Ascending aorta (tissue), 2 donors: ENCODE measurements around the gene MZT2A. TPM values are rescaled to one million over a fixed set of nuclear protein-coding genes. Genes with fewer than 3 reads are reported as not detected.
"Not testable (repeated sequence)": the region's sequence is repeated elsewhere in the genome, so short reads cannot be mapped to it uniquely, and the experiment has no call there.

Experiments
- DNase-seq, 2 donors: peaks; one replicate each; pipeline ENCODE4 v3.0.0-alpha.2; 2019; ENCODE audit warnings: low spot score in 2 of 2
- H3K27ac ChIP-seq, 2 donors: fragments of 200-600 bp; sonication (generic); one replicate each; pipeline ENCODE4 v1.5.1; 2016 to 2017; ENCODE audit warnings: mild to moderate bottlenecking in 1 of 2
- H3K27me3 ChIP-seq: fragments of 200-600 bp; sonication (generic); one replicate; pipeline ENCODE4 v1.5.1; 2017
- H3K36me3 ChIP-seq, 2 donors: fragments of 200-600 bp; sonication (generic); one replicate each; pipeline ENCODE4 v1.5.1; 2016
- H3K4me1 ChIP-seq, 2 donors: fragments of 200-600 bp; sonication (generic); one replicate each; pipeline ENCODE4 v1.5.1; 2016 to 2017; ENCODE audit warnings: mild to moderate bottlenecking in 1 of 2
- H3K4me3 ChIP-seq, 2 donors: fragments of 200-600 bp; sonication (generic); one replicate each; pipeline ENCODE4 v1.5.1; 2016 to 2017; ENCODE audit warnings: mild to moderate bottlenecking in 1 of 2
- H3K9me3 ChIP-seq, 2 donors: fragments of 200-600 bp; sonication (generic); one replicate each; pipeline ENCODE4 v1.5.1; 2016
- intact Hi-C: fragments of 100-400 bp; cut with DNase I; formaldehyde crosslinking; loops from one replicate; pipeline ENCODE4 v1.15.1; 2023
- total RNA-seq: library from RNA; depleted of rRNA; stranded (reverse); fragments of >200 nt; gene quantifications from one replicate; pipeline ENCODE4 v1.1.0, GENCODE V29; 2016
- TF ChIP-seq, protein P1 (sequence below), 3 experiments: fragments of 200-600 bp in 2 of 3; fragments of 450-650 bp in 1 of 3; sonication (generic) in 2 of 3; IDR thresholded peaks; one replicate each; pipeline ENCODE4 v1.5.1; 2016 to 2019; ENCODE audit warnings: antibody characterized with exemption in 3 of 3, mild to moderate bottlenecking in 1 of 3, moderate library complexity in 1 of 3

MZT2A gene
- total RNA-seq, 1 donor from 2014 or later: 108 TPM

DNA sequence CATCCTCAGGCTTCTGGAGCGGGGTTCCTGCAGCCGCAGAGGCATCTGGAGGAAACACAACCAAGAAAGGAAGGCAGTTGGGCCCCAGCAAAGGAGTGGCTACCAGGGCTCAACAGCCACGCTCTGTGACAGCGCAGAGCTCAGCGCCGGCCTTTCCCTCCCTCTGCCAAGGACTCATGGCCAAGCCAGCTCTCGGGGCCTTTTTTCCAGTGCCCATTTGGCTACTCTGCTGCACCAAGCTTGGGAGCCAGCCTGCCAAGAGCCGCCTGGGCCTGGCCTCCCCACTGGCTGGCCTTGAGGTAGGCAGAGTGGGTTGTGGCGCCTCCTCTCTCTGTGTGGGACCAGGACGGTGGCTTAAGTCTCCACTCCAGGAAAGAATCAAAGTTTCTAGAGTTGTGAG is 28.3 kb upstream of the MZT2A start:
- intact Hi-C loops: no loop called here
- no peak for DNase-seq
- H3K27ac ChIP-seq: no peak overlapping the region

DNA sequence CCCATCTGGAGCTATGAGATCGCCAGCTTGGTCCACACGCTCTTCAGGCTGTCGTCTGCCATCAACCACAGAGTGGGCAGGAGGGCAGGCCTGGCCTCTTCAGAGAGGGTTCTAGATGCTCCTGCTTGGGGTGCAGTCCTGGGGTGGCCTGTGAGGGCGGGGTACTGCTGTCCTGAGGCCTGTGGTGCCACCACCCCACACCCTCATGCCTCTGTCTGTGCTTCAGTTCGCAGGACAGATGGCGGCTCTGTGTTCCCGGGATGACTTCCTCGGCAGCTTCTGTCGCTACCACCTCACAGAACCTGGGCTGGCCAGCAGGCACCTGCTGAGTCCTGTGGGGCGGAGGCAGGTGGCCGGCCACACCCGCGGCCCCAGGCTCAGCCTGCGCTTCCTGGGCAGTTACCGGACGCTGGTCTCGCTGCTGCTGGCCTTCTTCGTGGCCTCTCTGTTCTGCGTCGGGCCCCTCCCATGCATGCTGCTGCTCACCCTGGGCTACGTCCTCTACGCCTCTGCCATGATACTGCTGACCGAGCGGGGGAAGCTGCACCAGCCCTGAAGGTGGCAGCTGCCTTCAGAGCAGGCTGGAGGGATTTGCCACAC is 27.8 kb upstream of the MZT2A start:
- H3K4me1 ChIP-seq, H3K9me3 ChIP-seq, H3K27ac ChIP-seq, DNase-seq, H3K27me3 ChIP-seq, H3K4me3 ChIP-seq, intact Hi-C loops: not testable (repeated sequence)
- peaks cover 12 to 28% of the 10 kb centered on the region in 2 donors for H3K36me3 ChIP-seq

More for the DNA sequence above, 28.3 kb upstream of the MZT2A start:
- Histone ChIP-seq H3K4me3 (no peak overlapping the region), H3K4me1 (no peaks in the 10 kb centered on the region), H3K9me3 (no peaks in the 10 kb centered on the region), H3K36me3 (peaks cover 12 to 28% of the 10 kb centered on the region in 2 donors), H3K27me3 (no peaks in the 10 kb centered on the region)
- TF ChIP-seq, protein P1, sequence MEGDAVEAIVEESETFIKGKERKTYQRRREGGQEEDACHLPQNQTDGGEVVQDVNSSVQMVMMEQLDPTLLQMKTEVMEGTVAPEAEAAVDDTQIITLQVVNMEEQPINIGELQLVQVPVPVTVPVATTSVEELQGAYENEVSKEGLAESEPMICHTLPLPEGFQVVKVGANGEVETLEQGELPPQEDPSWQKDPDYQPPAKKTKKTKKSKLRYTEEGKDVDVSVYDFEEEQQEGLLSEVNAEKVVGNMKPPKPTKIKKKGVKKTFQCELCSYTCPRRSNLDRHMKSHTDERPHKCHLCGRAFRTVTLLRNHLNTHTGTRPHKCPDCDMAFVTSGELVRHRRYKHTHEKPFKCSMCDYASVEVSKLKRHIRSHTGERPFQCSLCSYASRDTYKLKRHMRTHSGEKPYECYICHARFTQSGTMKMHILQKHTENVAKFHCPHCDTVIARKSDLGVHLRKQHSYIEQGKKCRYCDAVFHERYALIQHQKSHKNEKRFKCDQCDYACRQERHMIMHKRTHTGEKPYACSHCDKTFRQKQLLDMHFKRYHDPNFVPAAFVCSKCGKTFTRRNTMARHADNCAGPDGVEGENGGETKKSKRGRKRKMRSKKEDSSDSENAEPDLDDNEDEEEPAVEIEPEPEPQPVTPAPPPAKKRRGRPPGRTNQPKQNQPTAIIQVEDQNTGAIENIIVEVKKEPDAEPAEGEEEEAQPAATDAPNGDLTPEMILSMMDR (IDR thresholded peaks at IDR 0.05): no peak

DNA sequence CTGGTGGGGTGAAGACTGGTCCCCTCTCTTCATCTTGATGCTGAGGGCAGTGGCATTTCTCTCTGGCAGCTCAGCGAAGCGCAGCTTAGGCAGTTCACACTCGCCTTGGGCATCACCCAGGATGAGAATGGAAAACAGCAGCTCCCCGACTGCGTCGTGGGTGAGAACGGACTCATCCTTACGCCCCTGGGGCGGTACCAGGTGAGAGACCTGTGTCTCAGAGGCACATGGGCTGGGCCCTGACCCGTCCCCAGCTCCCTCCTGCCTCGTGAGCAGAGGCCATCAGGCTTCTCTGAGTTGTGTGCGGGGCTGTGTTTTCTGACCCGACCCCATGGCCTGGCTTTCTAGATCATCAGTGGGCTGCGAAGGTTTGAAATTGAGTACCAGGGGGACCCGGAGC is 27.3 kb upstream of the MZT2A start:
- Histone ChIP-seq H3K4me1 (no peaks in the 10 kb centered on the region), H3K9me3 (no peaks in the 10 kb centered on the region), H3K27me3 (no peaks in the 10 kb centered on the region), H3K4me3 (no peak overlapping the region), H3K36me3 (peaks cover 12 to 31% of the 10 kb centered on the region in 2 donors), H3K27ac (no peak overlapping the region)
- intact Hi-C loops: no loop called here
- DNase-seq: no peak
- TF ChIP-seq, protein P1 (IDR thresholded peaks at IDR 0.05): no peak

DNA sequence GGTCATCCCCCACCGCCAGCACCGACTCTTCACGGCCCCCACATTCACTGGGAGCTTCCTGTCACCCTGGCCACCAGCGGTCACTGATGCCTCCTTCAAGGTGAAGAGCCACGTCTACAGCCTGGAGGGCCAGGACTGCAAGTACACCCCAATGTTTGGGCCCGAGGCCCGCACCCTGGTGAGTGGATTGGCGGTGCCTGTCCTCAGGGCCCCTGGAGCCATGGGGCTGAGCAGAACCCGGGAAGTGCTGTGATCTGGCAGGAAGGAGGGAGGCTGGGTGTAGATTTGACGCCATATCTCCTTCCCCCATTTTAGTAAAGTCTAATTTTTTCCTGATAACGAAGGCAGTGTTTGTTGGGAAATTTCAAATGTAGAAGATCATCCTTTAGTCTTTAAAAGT is 26.3 kb upstream of the MZT2A start:
- H3K9me3 ChIP-seq, H3K27me3 ChIP-seq, DNase-seq, intact Hi-C loops, H3K27ac ChIP-seq, H3K4me3 ChIP-seq, H3K4me1 ChIP-seq: not testable (repeated sequence)
- H3K36me3 ChIP-seq: peaks cover 15 to 39% of the 10 kb centered on the region in 2 donors

DNA sequence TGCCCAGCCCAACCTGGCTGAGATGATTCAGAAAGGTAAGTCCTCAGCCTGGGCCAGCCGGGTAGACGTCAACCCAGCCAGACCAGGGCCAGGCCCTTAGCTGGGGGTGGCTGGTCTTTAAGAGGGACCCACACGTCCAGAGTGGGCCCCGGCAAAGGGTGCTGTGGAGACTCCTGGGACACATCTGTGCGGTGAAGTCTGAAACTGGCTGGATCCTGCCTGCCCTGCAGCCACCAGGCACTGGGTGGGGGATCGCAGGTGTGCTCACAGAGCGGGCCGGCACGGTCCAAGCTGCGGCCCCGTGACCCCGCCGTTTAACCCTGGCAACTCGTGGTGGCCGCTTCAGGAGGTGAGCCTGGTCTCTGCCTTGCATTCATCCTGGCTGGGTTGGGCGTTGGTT is 25.7 kb upstream of the MZT2A start:
- H3K36me3 ChIP-seq: peaks cover 16 to 41% of the 10 kb centered on the region in 2 donors
- intact Hi-C loops, H3K4me3 ChIP-seq, H3K9me3 ChIP-seq, H3K27me3 ChIP-seq, H3K27ac ChIP-seq, H3K4me1 ChIP-seq, DNase-seq: not testable (repeated sequence)

DNA sequence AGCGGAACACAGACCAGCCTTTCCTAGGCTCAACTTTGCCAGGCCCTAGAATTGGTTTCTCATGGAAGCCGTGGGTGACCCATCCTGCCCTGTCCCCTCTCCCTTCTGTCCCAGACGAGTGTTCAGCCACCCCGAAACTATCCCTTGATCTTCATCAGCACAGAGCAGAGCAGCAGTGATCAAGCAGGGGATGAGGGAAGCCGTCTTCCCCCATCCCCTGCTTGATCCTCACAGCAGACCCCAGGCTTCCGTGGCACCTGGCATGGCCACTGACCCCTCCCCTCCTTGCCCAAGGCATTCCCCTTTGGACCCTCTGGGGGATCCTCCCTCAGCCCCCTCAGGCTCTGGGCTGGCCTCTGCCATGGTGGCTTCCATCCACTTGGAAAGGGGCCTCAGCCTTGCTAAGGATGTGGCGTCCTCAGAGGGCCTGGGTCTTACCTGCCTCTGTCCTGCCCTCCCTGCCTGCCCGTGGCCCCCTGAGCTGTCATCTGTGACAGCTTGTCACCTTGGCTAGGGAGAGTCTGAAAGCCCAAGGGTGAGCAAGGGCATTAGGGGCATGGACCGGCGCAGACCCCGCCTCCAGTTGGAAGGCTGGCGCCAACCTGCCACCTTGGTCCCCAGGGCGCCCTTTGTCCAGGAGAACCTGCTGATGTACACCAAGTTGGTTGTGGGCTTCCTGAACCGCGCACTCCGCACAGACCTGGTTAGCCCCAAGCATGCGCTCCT is 25.1 kb upstream of the MZT2A start:
- H3K4me3 ChIP-seq: no peak overlapping the region
- intact Hi-C loops: no loop called here
- no peaks in the 10 kb centered on the region for H3K9me3 ChIP-seq
- no peaks in the 10 kb centered on the region for H3K27me3 ChIP-seq
- H3K27ac ChIP-seq: no peak overlapping the region
- TF ChIP-seq, protein P1 (IDR thresholded peaks at IDR 0.05): no peak
- no peaks in the 10 kb centered on the region for H3K4me1 ChIP-seq
- DNase-seq: no peak
- peaks cover 20 to 41% of the 10 kb centered on the region in 2 donors for H3K36me3 ChIP-seq

DNA sequence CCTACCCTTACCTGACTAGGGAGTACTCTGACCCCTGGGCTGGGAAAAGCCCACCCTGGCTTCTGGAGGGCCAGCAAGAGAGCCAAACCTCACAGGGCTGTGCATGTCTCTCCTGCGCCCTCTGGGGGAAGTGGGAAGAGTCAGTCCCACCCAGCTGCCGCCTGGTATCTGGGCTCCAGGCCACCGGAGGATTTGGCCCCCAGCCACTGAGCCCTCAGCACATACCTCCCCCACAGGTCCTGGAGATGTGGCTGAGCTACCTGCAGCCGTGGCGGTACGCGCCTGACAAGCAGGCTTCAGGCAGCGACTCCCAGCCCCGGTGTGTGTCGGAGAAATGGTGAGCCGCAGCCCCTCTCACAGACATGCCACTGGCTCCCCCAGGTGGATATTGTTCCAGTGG is 24.4 kb upstream of the MZT2A start:
- H3K4me3 ChIP-seq, DNase-seq: not testable (repeated sequence)
- peaks cover 20 to 41% of the 10 kb centered on the region in 2 donors for H3K36me3 ChIP-seq

More for the DNA sequence above, 24.4 kb upstream of the MZT2A start:
- H3K27ac ChIP-seq, H3K4me1 ChIP-seq, intact Hi-C loops, H3K9me3 ChIP-seq, H3K27me3 ChIP-seq: not testable (repeated sequence)
